Measurements from ENCODE around the gene ACP5.

ACP5 gene

GRCh38 chr19:11550265-11550664 is 27.2 kb downstream of the ACP5 start:
- Histone ChIP-seq H3K79me2 (ENCODE audit: insufficient read depth, low read depth) (no peaks in the 10 kb centered on the region), H3K9ac (no peak overlapping the region), H3K4me3 (IDR thresholded peaks at IDR 0.05; ENCODE audit: insufficient read depth, low read depth, low read length) (no peak overlapping the region), H3K27ac (no peak overlapping the region), H2AFZ (ENCODE audit: low read depth) (no peak overlapping the region), H3K4me1 (ENCODE audit: low read depth, poor library complexity, severe bottlenecking) (no peaks in the 10 kb centered on the region), H4K20me1 (ENCODE audit: insufficient read depth) (no peaks in the 10 kb centered on the region), H3K27me3 (ENCODE audit: insufficient read depth, low read depth) (no peaks in the 10 kb centered on the region), H3K36me3 (ENCODE audit: insufficient read depth) (no peaks in the 10 kb centered on the region), H3K4me2 (no peak overlapping the region)
- no peak for TF ChIP-seq CTCF (conservative IDR thresholded peaks at IDR 0.05; ENCODE audit: low read depth, low read length)

DNA sequence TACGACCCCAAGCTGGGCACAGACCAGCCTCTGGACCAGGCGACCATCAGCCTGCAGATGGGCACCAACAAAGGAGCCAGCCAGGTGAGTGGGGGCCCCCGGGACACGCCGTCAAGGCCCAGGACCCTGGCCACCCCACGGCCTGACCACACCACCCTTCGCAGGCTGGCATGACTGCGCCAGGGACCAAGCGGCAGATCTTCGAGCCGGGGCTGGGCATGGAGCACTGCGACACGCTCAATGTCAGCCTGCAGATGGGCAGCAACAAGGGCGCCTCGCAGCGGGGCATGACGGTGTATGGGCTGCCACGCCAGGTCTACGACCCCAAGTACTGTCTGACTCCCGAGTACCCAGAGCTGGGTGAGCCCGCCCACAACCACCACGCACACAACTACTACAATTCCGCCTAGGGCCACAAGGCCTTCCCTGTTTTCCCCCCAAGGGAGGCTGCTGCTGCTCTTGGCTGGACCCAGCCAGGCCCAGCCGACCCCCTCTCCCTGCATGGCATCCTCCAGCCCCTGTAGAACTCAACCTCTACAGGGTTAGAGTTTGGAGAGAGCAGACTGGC is 28.0 kb downstream of the ACP5 start:
- no peak overlapping the region for H3K9ac ChIP-seq
- H4K20me1 ChIP-seq (ENCODE audit: insufficient read depth) = no peaks in the 10 kb centered on the region
- H3K4me2 ChIP-seq = no peak overlapping the region
- H3K36me3 ChIP-seq (ENCODE audit: insufficient read depth) = no peaks in the 10 kb centered on the region
- H3K27me3 ChIP-seq (ENCODE audit: insufficient read depth, low read depth) = no peaks in the 10 kb centered on the region
- no peak overlapping the region for H2AFZ ChIP-seq (ENCODE audit: low read depth)
- no peak for TF ChIP-seq CTCF (conservative IDR thresholded peaks at IDR 0.05; ENCODE audit: low read depth, low read length)
- H3K27ac ChIP-seq = no peak overlapping the region
- no peaks in the 10 kb centered on the region for H3K4me1 ChIP-seq (ENCODE audit: low read depth, poor library complexity, severe bottlenecking)
- H3K79me2 ChIP-seq (ENCODE audit: insufficient read depth, low read depth) = no peaks in the 10 kb centered on the region
- no peak overlapping the region for H3K4me3 ChIP-seq (IDR thresholded peaks at IDR 0.05; ENCODE audit: insufficient read depth, low read depth, low read length)

GRCh38 chr19:11547929-11548700 is 29.3 kb downstream of the ACP5 start:
- no peaks in the 10 kb centered on the region for H3K79me2 ChIP-seq (ENCODE audit: insufficient read depth, low read depth)
- no peak overlapping the region for H3K9ac ChIP-seq
- no peaks in the 10 kb centered on the region for H3K4me1 ChIP-seq (ENCODE audit: low read depth, poor library complexity, severe bottlenecking)
- no peaks in the 10 kb centered on the region for H3K36me3 ChIP-seq (ENCODE audit: insufficient read depth)
- H3K27ac ChIP-seq = no peak overlapping the region
- no peak for TF ChIP-seq CTCF (conservative IDR thresholded peaks at IDR 0.05; ENCODE audit: low read depth, low read length)
- no peaks in the 10 kb centered on the region for H4K20me1 ChIP-seq (ENCODE audit: insufficient read depth)
- H2AFZ ChIP-seq (ENCODE audit: low read depth) = no peak overlapping the region
- H3K4me3 ChIP-seq (IDR thresholded peaks at IDR 0.05; ENCODE audit: insufficient read depth, low read depth, low read length) = no peak overlapping the region
- no peak overlapping the region for H3K4me2 ChIP-seq
- no peaks in the 10 kb centered on the region; the same call in 1 of the 2 replicates for H3K27me3 ChIP-seq (ENCODE audit: insufficient read depth, low read depth)

DNA sequence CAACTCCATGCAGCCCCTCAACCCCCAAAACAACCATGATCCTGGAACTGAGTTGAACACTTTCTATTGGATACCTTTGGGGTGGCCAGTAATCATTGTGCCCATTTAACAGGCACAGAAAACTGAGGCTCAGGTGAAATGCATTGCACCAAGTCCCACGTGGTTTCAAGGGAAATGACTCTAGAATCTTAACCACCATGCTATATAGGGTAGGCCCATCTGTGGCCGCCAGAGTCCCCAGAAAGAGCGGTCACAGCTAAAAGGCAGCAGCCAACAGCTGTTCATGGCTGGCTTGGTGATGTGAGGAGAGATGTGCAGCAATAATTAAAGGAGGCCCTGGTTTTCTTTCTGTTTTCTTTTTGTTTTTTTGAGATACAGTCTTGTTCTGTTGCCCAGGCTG is 36.2 kb downstream of the ACP5 start:
- Histone ChIP-seq H2AFZ (ENCODE audit: low read depth) (no peak overlapping the region), H3K36me3 (ENCODE audit: insufficient read depth) (no peaks in the 10 kb centered on the region), H4K20me1 (ENCODE audit: insufficient read depth) (no peaks in the 10 kb centered on the region), H3K4me2 (no peak overlapping the region), H3K9ac (no peak overlapping the region), H3K79me2 (ENCODE audit: insufficient read depth, low read depth) (no peaks in the 10 kb centered on the region), H3K27me3 (ENCODE audit: insufficient read depth, low read depth) (no peaks in the 10 kb centered on the region; the same call in 1 of the 2 replicates), H3K4me3 (IDR thresholded peaks at IDR 0.05; ENCODE audit: insufficient read depth, low read depth, low read length) (no peak overlapping the region), H3K27ac (no peak overlapping the region), H3K4me1 (ENCODE audit: low read depth, poor library complexity, severe bottlenecking) (peaks cover 3% of the 10 kb centered on the region)
- no peak for TF ChIP-seq CTCF (conservative IDR thresholded peaks at IDR 0.05; ENCODE audit: low read depth, low read length)

All from KMS-11 (cell line).